ENCODE data around the gene EBF3. TPM values are rescaled to one million over a fixed set of nuclear protein-coding genes. Genes with fewer than 3 reads are reported as not detected.
A peak's percentile ranks its signal among the peaks of the same experiment; 100 is the strongest.

EBF3 gene
- total RNA-seq, 1 donor from 2014 or later, result 1.2 TPM

DNA sequence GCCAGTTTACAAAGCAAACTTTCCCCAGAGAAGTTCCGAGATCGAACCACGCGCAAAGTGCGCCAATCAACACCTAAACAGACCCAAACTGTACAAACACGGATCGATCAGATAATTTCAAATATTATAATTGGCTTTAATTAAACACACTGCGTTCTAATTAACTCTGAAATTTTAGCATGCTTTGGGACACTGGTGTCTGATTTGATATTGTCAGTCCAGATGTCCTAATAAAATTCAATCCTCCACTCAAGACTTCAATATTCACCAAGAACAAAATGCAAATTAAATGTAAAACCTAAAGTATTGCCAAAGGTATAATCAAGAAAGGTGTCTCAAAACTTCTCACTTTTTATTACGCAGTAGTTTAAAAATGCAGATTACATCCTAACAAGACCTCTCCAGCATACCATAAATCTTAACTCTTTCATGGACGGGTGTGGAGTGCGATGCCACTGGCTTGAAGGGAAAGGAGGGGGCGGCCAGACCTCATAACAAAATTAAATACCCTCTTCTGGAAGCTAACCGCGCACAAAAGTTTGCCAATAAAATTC lies 5.9 kb upstream of the EBF3 start:
- Mint-ChIP-seq H3K4me1 (peaks cover 20% of the 10 kb centered on the region), H3K27ac (no peak overlapping the region), H3K27me3 (ENCODE audit: low read depth) (peaks cover 86% of the 10 kb centered on the region), H3K4me3 (no peak overlapping the region), H3K9me3 (no peaks in the 10 kb centered on the region), H3K36me3 (no peaks in the 10 kb centered on the region)
- TF ChIP-seq CTCF (IDR thresholded peaks at IDR 0.05; ENCODE audit: unreplicated experiment), result no peak
- DNase-seq (ENCODE audit: low spot score in 2 of 2, unreplicated experiment in 2 of 2), result no peak

- H3K4me3 Mint-ChIP-seq, result no peak overlapping the region
- H3K27me3 Mint-ChIP-seq (ENCODE audit: low read depth), result peaks cover 84% of the 10 kb centered on the region
- DNase-seq (ENCODE audit: low spot score in 2 of 2, unreplicated experiment in 2 of 2), result no peak
- H3K4me1 Mint-ChIP-seq, result peaks cover 22% of the 10 kb centered on the region
- no peak overlapping the region for H3K27ac Mint-ChIP-seq
- H3K9me3 Mint-ChIP-seq, result no peaks in the 10 kb centered on the region
- H3K36me3 Mint-ChIP-seq, result no peaks in the 10 kb centered on the region
- TF ChIP-seq CTCF (IDR thresholded peaks at IDR 0.05; ENCODE audit: unreplicated experiment), result peak; percentile 42
Measured at GRCh38 chr10:129969184-129969910, 5.3 kb upstream of the EBF3 start.

DNA sequence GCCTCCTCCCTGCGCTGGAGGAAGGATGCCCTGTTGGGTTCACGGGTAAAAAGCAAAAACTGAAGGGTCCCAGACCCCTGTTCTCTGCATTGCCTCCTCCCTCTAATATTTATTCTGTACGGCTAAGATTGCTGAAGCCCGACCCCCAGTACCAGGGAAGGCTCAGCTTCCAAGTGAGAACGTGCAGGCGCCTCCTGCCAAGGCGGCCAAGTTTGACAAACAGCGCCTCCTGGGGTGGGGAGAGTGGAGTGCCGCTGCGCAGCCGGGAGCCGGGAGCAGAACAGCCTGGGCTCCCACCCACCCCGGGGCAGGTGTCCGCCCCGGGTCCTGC lies 4.7 kb upstream of the EBF3 start:
- Mint-ChIP-seq H3K4me1 (peaks cover 22% of the 10 kb centered on the region), H3K27me3 (ENCODE audit: low read depth) (peaks cover 81% of the 10 kb centered on the region), H3K9me3 (no peaks in the 10 kb centered on the region), H3K27ac (no peak overlapping the region), H3K36me3 (no peaks in the 10 kb centered on the region), H3K4me3 (no peak overlapping the region)
- peak; percentile 83 for TF ChIP-seq CTCF (IDR thresholded peaks at IDR 0.05; ENCODE audit: unreplicated experiment)
- peak in 1 of 2 experiments; percentile 87 for DNase-seq (ENCODE audit: low spot score in 2 of 2, unreplicated experiment in 2 of 2)

DNA sequence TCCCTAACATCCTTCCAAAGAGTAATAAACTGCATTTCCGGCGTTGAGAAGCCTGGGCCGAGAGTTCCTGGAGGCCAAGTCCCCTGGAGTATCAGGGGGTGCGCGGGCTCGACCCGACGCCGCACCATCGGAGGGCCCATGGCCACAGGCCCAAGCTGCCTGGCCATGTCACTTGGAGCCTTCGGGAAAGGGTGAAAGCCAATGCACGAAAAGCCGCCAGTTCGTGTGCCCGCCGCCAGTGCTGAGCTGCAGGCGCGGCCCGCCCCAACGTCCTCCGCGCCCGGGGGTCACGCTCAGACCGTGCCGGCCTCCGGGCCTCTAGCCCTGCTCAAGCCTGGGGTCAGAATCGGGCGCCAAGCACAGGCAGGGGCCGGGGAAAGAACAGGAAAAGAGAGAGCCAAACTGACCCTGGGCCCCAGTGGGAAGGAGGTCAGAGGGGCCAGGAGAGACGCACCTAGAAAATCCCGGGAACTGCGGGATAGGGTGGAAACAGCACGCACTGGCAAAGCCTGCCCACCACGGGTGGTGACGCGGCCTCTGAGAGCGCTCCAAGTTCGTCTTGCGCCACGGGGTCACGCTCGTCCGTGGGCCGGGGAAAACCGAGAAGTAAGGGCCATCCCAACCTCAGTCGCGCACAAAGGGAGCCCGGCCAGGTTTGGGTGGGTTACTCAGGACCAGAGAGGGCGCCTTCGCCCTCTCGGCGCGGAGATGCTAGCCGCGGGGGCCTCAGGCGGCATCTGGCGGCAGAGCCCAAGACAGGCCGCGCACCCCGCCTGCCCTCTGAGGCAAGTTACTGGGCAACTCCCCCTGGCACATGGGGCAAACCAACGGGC lies 4.2 kb upstream of the EBF3 start:
- Mint-ChIP-seq H3K9me3 (no peaks in the 10 kb centered on the region), H3K4me1 (peaks cover 23% of the 10 kb centered on the region), H3K27ac (no peak overlapping the region), H3K4me3 (no peak overlapping the region), H3K36me3 (no peaks in the 10 kb centered on the region), H3K27me3 (ENCODE audit: low read depth) (peaks cover 77% of the 10 kb centered on the region)
- TF ChIP-seq CTCF (IDR thresholded peaks at IDR 0.05; ENCODE audit: unreplicated experiment), result no peak
- no peak for DNase-seq (ENCODE audit: low spot score in 2 of 2, unreplicated experiment in 2 of 2)

- Mint-ChIP-seq H3K36me3 (no peaks in the 10 kb centered on the region), H3K9me3 (no peaks in the 10 kb centered on the region), H3K27me3 (ENCODE audit: low read depth) (peaks cover 80% of the 10 kb centered on the region), H3K4me1 (peaks cover 28% of the 10 kb centered on the region), H3K27ac (no peak overlapping the region), H3K4me3 (no peak overlapping the region)
- no peak for TF ChIP-seq CTCF (IDR thresholded peaks at IDR 0.05; ENCODE audit: unreplicated experiment)
- no peak for DNase-seq (ENCODE audit: low spot score in 2 of 2, unreplicated experiment in 2 of 2)
Measured at GRCh38 chr10:129967579-129968019, 3.5 kb upstream of the EBF3 start.
